Skin of body (tissue), 2 donors: ENCODE data around the gene OXNAD1. TPM values are rescaled to one million over a fixed set of nuclear protein-coding genes. Genes with fewer than 3 reads are reported as not detected.
"Not testable (repeated sequence)": the region's sequence is repeated elsewhere in the genome, so short reads cannot be mapped to it uniquely, and the experiment has no call there.

Source experiments
- DNase-seq: peaks from one replicate; lab custom pipeline; 2025; lab: John Stamatoyannopoulos, UW
- total RNA-seq: library from RNA; depleted of rRNA; stranded (reverse); fragments of >200 nt; gene quantifications from one replicate; pipeline ENCODE4 v1.2.3, GENCODE V29; 2014

The OXNAD1 gene
- total RNA-seq, 1 donor from 2014 or later, result 16.5 TPM

- no peak for DNase-seq
Observed at GRCh38 chr3:16303037-16303575, 38.1 kb downstream of the OXNAD1 start.

- DNase-seq, result no peak
Observed at GRCh38 chr3:16304061-16305010, 39.3 kb downstream of the OXNAD1 start.

DNA sequence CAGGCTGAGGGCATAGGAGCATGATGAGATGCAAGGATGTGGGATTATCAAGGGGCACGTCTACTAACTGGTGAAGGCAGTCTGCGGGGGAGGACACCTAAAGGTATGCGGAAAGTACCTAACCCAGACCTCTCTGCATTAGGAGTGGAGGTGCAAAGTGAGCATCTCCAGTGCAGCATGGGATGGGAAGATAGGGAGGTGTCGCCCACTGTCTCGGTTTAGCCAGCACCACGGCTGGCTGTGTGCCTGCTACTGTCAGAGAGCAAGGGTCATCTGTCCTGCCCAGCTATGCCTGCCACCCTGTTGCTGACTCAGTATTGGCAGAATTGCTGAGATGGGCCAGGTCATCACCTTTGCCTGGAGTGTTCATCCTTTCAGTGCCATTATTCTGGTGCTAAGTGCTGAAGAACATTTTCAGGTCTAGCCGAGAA is 40.1 kb downstream of the OXNAD1 start:
- no peak for DNase-seq

DNA sequence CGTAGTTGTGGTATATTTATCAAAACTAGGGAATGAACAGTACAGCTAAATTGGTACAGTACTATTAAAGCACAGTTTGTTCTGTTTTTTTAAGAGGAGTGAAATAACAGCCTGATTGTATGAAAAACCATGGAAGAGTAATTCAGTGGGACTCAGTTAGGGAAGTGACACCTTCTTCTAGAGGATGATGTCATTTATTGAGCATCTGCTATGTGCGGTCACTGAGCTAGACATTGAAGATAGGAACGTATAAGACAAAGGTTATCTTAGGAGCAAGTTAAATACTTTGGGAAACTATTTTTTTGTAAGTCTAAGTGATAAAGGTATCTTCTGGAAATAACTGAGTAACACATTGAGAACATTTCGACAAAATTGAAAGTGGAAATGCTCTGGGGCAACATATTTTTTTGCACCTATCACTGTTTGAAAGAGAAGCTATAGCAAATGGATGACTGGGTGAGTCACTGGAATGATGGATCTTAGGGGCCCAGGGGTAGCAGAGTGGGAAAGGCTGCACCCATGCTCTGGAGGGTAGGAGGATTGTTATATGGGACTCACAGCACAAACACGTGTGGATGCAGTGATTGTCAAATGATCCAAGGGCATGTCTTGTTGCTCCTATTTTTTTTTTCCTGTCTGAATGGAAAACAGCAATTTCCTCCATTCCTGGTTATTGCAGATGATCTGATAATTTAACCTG is 43.0 kb downstream of the OXNAD1 start:
- DNase-seq, result no peak

- DNase-seq, result no peak
Observed at GRCh38 chr3:16308727-16309126, 43.7 kb downstream of the OXNAD1 start.

DNA sequence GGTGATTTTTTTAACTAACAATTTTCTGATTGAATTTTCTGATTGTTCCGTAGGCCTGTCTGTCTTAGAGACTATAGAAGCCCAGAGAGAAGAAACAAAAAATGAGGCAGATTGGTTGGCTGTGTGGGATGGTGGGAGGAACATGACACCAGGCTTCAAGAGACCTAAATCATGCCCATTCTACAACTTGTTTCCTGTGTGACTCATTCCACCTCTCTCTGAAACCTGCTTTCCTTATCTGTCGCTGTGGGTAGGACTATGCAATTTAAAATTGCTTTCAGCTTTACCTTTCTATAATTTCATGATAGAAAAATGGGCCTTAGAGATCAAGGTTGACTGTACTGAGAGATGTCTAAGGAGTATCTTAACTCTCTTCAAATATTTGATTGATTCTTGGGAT is 44.5 kb downstream of the OXNAD1 start:
- no peak for DNase-seq

GRCh38 chr3:16310486-16310885 is 45.5 kb downstream of the OXNAD1 start:
- not testable (repeated sequence) for DNase-seq

DNA sequence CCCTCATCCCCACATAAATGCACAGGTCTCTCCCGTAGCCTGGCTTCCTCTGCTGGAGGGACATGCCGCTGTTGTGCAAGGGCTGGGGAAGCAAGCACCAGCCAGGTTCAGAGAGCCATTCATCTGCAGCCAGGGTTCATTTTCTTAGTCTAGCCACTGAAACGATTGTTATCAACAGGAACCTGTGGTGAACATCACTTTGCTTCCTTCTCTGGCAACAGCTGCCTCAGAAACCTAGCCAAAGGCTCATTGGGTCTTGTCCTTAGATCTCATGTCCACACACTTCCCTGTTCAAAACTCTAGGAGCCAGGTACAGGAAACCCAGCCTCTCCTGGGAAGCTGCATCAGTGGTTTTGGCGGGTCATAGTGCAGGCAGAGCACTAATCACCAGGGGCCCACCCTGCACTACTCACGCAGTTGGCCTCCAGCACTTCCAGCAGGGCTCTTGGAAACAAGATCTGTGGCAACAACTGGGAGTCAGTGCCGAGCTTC is 47.0 kb downstream of the OXNAD1 start:
- no peak for DNase-seq

DNA sequence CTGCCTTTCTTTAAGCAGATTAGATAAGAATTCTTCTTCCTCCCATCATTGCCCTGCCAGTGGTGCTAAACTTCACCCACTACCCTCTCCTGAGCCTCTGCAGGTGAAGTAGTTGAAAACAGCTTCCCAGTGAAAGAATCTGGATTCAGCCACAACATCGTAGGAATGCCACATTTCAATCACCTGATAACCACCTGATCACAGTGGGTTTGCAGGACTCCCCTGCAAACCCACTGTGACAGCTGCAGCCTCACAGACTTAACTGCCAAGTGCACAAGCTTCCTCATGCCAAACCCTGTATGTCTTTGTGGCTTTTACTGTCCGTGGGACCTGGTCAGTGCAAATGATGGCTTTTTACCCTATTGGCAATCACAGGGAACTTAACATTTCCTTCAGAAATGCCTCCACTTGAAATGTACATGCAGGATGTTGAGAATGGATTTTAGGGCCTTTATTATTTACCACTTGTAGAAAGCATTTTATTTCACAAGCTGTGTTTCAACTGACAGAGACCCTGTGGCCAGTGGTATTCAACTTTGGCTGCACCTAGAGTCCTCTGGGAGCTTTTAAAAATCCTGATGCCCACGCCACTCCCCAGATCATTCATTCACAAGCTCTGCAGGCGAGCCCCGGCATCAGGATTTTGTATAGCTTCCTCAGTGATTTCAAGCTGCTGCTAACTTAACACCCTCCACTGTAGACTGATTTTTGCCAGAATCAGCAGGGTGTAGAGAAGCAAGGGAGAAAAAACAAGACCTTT is 49.1 kb downstream of the OXNAD1 start:
- no peak for DNase-seq

- DNase-seq, result no peak
Observed at GRCh38 chr3:16315623-16316022, 50.6 kb downstream of the OXNAD1 start.

DNA sequence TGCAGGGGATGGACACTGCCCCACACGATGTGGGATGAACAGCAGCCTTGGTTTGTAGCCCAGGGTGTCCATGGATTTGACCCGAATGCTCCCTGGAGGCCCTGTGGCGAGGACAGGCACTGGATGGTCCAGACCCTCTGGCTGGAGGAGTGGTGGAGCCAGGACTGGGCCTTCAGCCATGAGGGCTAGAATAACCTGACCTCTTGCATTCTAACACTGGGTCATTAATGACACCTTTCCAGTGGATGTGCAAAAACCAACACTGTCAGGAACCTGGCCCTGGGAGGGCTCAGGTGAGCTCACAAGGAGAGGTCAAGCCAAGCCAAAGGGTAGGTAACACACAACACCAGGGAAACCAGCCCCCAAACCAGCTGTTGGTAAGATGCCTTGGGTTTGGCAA is 51.4 kb downstream of the OXNAD1 start:
- no peak for DNase-seq

DNA sequence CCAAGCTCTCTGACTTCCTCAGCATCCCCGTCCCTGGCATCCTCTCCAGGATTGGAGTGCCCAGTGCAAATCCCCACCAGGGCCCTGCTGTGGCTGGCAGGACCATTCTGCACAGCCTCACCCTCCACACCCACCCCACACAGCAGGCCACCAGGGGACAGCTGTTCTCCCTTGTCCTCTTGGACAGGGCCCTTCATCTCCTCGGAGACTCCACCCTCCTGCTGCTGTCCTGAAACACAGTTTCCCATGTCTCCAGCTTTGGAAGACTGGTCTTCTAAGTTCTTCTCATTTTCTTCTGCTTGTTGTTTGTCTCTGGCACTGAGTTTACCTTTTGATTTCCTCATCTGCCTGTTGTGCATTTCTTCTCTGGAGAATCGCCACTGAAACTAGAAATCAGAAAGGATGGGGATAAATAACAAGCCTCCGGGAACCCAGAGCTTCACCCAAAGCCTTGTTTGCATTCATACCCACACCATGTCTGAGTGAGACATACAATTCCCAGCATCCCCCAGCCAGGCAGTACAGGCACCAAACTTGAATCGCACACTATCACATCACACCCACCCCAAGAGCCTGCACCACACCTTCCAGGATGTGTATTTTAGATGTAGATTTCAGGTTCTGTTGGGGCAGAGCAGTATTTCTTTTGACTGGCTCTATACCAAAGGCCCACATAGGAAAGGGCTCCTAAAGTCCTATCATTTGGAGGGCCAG is 52.0 kb downstream of the OXNAD1 start:
- no peak for DNase-seq

DNA sequence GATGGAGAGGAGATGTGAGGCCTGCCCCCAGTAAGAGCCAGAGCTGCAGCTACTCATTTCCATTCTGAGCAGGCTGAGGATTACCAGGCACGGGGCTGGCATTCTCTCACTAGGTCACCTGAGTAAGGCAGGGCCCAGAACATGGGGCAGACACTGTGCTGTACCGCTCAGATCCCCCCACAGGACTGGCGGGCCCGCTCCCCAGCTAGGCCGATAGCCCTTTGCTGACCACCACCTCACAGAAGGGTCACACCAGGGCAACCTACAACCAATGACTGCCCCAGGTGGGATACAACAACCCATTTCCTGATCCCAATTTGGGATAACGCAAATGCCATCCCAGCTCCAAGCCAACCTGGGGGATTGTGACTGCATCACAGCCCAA is 52.5 kb downstream of the OXNAD1 start:
- no peak for DNase-seq

DNA sequence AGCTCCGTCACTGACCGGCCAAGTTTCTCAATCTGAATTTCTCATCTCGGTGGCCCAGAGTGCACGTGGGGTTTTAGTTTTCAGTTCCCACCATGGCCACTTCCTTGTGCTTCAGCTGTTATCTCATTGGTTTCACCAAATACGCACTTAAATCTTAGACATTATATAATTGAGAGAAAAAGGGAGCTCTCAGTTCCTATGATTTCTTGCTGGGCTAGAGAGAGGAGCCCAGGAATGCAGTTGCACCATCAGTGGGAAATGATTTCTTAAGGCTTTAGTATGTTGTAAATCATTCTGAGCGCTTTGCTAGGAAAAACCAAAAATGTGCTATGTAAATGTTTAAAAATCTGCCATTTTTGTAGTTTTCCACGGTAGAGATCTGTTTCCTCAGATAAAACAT is 53.2 kb downstream of the OXNAD1 start:
- DNase-seq, result no peak

DNA sequence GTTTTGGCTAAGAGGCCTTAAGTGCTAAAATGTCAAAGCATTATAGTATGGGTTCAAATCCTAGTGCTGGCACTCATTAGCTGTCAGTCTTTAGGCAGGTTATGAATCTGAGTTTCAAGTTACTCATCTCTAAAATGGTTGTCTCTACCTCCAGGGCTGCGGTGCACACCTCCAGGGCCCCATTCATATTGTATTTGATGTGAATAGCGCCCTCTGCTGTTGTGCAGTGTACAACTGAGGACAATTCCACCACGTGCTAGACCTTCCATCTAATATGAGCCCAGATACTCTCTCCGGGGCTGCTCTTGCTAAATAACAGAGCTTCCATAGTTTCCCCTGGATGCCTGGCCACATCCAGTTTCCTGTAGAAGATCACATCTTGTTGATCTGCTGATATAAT is 54.3 kb downstream of the OXNAD1 start:
- DNase-seq, result no peak

GRCh38 chr3:16319723-16320122 is 54.7 kb downstream of the OXNAD1 start:
- no peak for DNase-seq

- no peak for DNase-seq
Observed at GRCh38 chr3:16320711-16321110, 55.7 kb downstream of the OXNAD1 start.

- no peak for DNase-seq
Observed at GRCh38 chr3:16322189-16322588, 57.2 kb downstream of the OXNAD1 start.

GRCh38 chr3:16323737-16324136 is 58.7 kb downstream of the OXNAD1 start:
- no peak for DNase-seq

DNA sequence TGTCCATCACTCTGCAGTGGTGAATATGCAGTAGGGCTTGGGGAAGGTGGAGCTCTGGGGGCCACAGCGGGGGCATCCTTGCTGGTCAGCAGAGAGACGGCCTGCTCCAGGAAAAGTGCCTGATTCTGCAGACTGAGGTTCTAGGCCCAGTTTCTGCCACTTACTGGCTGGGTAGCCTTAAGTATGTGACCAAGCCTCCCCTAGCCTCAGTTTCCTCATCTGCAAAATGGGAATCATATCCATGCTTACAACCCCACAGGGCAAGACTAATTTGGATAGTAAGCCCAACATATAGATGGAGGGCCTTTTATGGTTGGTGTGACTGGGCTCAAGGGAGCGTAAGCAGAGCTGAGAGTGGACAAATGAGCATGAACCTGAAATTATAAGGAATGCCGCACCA is 60.8 kb downstream of the OXNAD1 start:
- DNase-seq, result no peak
